ENCODE measurements around the gene SIL1.

SIL1 gene

GRCh38 chr5:138947780-138948179, 250.4 kb downstream of the SIL1 start:
- Histone ChIP-seq H3K4me1 (ENCODE audit: control extremely low read depth in 1 of 4, control insufficient read depth in 4 of 4, insufficient read depth in 4 of 4, low read length in 3 of 4) (peaks cover 0 to 38% (median 27%) of the 10 kb centered on the region in 4 experiments), H3K4me3 (ENCODE audit: control insufficient read depth in 1 of 7, extremely low read depth in 1 of 7, insufficient read depth in 4 of 7, low read depth in 2 of 7, low read length in 6 of 7) (no peak overlapping the region), H3K36me3 (ENCODE audit: control insufficient read depth in 4 of 4, insufficient read depth in 4 of 4, low read length in 3 of 4) (peaks cover 0 to 42% (median 28%) of the 10 kb centered on the region in 4 experiments), H3K27ac (ENCODE audit: insufficient read depth in 1 of 2, low read depth in 1 of 2, low read length in 2 of 2, poor library complexity in 1 of 2, severe bottlenecking in 2 of 2) (no peak overlapping the region), H3K9me3 (ENCODE audit: control extremely low read depth in 1 of 5, control insufficient read depth in 4 of 5, insufficient read depth in 2 of 5, low read depth in 1 of 5, low read length in 4 of 5) (no peaks in the 10 kb centered on the region), H3K27me3 (replicated peaks in 2 of 5; ENCODE audit: control insufficient read depth in 4 of 5, insufficient read depth in 5 of 5, low read length in 4 of 5) (no peaks in the 10 kb centered on the region)
- DNase-seq, result no peak
- ChIA-PET CTCF (interaction anchor here (1.0 to 1.1 kb wide), 3 partner anchors 8 to 191 kb away, joined by 3 read pairs; no protein-coding TSS in a partner anchor), POLR2A (no interaction called here)
- 100% methylated on average over 5 of the region's 5 CpGs for WGBS (ENCODE audit: insufficient coverage)

GRCh38 chr5:138946831-138947560, 251.2 kb downstream of the SIL1 start:
- CTCF ChIA-PET, result interaction anchor here (0.9 to 1.6 kb wide), 7 partner anchors 8 to 192 kb away, joined by 3 to 5 read pairs (median 3); no protein-coding TSS in a partner anchor
- Histone ChIP-seq H3K27ac (ENCODE audit: insufficient read depth in 1 of 2, low read depth in 1 of 2, low read length in 2 of 2, poor library complexity in 1 of 2, severe bottlenecking in 2 of 2) (no peak overlapping the region), H3K27me3 (replicated peaks in 2 of 5; ENCODE audit: control insufficient read depth in 4 of 5, insufficient read depth in 5 of 5, low read length in 4 of 5) (no peaks in the 10 kb centered on the region), H3K9me3 (ENCODE audit: control extremely low read depth in 1 of 5, control insufficient read depth in 4 of 5, insufficient read depth in 2 of 5, low read depth in 1 of 5, low read length in 4 of 5) (no peaks in the 10 kb centered on the region), H3K36me3 (ENCODE audit: control insufficient read depth in 4 of 4, insufficient read depth in 4 of 4, low read length in 3 of 4) (peaks cover 0 to 43% (median 29%) of the 10 kb centered on the region in 4 experiments), H3K4me3 (ENCODE audit: control insufficient read depth in 1 of 7, extremely low read depth in 1 of 7, insufficient read depth in 4 of 7, low read depth in 2 of 7, low read length in 6 of 7) (no peak overlapping the region), H3K4me1 (ENCODE audit: control extremely low read depth in 1 of 4, control insufficient read depth in 4 of 4, insufficient read depth in 4 of 4, low read length in 3 of 4) (peaks cover 0 to 31% (median 23%) of the 10 kb centered on the region in 4 experiments)
- POLR2A ChIA-PET, result no interaction called here
- no peak for DNase-seq
- whole genome bisulfite sequencing (ENCODE audit: insufficient coverage), result 98% methylated on average over 16 of the region's 20 CpGs

GRCh38 chr5:138946241-138946623, 251.9 kb downstream of the SIL1 start:
- CTCF ChIA-PET, result interaction anchor here (1.1 to 1.6 kb wide), 4 partner anchors 9 to 120 kb away, joined by 3 to 5 read pairs (median 3); no protein-coding TSS in a partner anchor
- Histone ChIP-seq H3K4me1 (ENCODE audit: control extremely low read depth in 1 of 4, control insufficient read depth in 4 of 4, insufficient read depth in 4 of 4, low read length in 3 of 4) (peaks cover 0 to 24% (median 19%) of the 10 kb centered on the region in 4 experiments), H3K27me3 (replicated peaks in 2 of 5; ENCODE audit: control insufficient read depth in 4 of 5, insufficient read depth in 5 of 5, low read length in 4 of 5) (no peaks in the 10 kb centered on the region), H3K9me3 (ENCODE audit: control extremely low read depth in 1 of 5, control insufficient read depth in 4 of 5, insufficient read depth in 2 of 5, low read depth in 1 of 5, low read length in 4 of 5) (peaks cover 0 to 4% (median 0%) of the 10 kb centered on the region in 5 experiments), H3K27ac (ENCODE audit: insufficient read depth in 1 of 2, low read depth in 1 of 2, low read length in 2 of 2, poor library complexity in 1 of 2, severe bottlenecking in 2 of 2) (no peak overlapping the region), H3K36me3 (ENCODE audit: control insufficient read depth in 4 of 4, insufficient read depth in 4 of 4, low read length in 3 of 4) (peaks cover 3 to 49% (median 31%) of the 10 kb centered on the region in 4 experiments), H3K4me3 (ENCODE audit: control insufficient read depth in 1 of 7, extremely low read depth in 1 of 7, insufficient read depth in 4 of 7, low read depth in 2 of 7, low read length in 6 of 7) (no peak overlapping the region)
- POLR2A ChIA-PET, result no interaction called here
- DNase-seq, result no peak
- WGBS (ENCODE audit: insufficient coverage), result 98% methylated on average over 8 of the region's 8 CpGs

- Histone ChIP-seq H3K4me3 (ENCODE audit: control insufficient read depth in 1 of 7, extremely low read depth in 1 of 7, insufficient read depth in 4 of 7, low read depth in 2 of 7, low read length in 6 of 7) (no peak overlapping the region), H3K4me1 (ENCODE audit: control extremely low read depth in 1 of 4, control insufficient read depth in 4 of 4, insufficient read depth in 4 of 4, low read length in 3 of 4) (peaks cover 0 to 22% (median 19%) of the 10 kb centered on the region in 4 experiments), H3K36me3 (ENCODE audit: control insufficient read depth in 4 of 4, insufficient read depth in 4 of 4, low read length in 3 of 4) (peaks cover 3 to 44% (median 28%) of the 10 kb centered on the region in 4 experiments), H3K27me3 (replicated peaks in 2 of 5; ENCODE audit: control insufficient read depth in 4 of 5, insufficient read depth in 5 of 5, low read length in 4 of 5) (no peaks in the 10 kb centered on the region), H3K27ac (ENCODE audit: insufficient read depth in 1 of 2, low read depth in 1 of 2, low read length in 2 of 2, poor library complexity in 1 of 2, severe bottlenecking in 2 of 2) (no peak overlapping the region), H3K9me3 (ENCODE audit: control extremely low read depth in 1 of 5, control insufficient read depth in 4 of 5, insufficient read depth in 2 of 5, low read depth in 1 of 5, low read length in 4 of 5) (peaks cover 0 to 4% (median 0%) of the 10 kb centered on the region in 5 experiments)
- DNase-seq, result no peak
- WGBS (ENCODE audit: insufficient coverage), result 96% methylated on average over 23 of the region's 23 CpGs
- ChIA-PET POLR2A (no interaction called here), CTCF (interaction anchor here (1.1 to 1.6 kb wide), 4 partner anchors 9 to 119 kb away, joined by 3 to 5 read pairs (median 3); no protein-coding TSS in a partner anchor)
Observed at GRCh38 chr5:138945421-138946240, 252.5 kb downstream of the SIL1 start.

- ChIA-PET CTCF (no interaction called here), POLR2A (no interaction called here)
- peaks cover 3 to 37% (median 24%) of the 10 kb centered on the region in 4 experiments for H3K36me3 ChIP-seq (ENCODE audit: control insufficient read depth in 4 of 4, insufficient read depth in 4 of 4, low read length in 3 of 4)
- no peak overlapping the region for H3K27ac ChIP-seq (ENCODE audit: insufficient read depth in 1 of 2, low read depth in 1 of 2, low read length in 2 of 2, poor library complexity in 1 of 2, severe bottlenecking in 2 of 2)
- DNase-seq, result peak in 1 of 3 donors; percentile 12
- peaks cover 0 to 22% (median 19%) of the 10 kb centered on the region in 4 experiments for H3K4me1 ChIP-seq (ENCODE audit: control extremely low read depth in 1 of 4, control insufficient read depth in 4 of 4, insufficient read depth in 4 of 4, low read length in 3 of 4)
- no peaks in the 10 kb centered on the region for H3K27me3 ChIP-seq (replicated peaks in 2 of 5; ENCODE audit: control insufficient read depth in 4 of 5, insufficient read depth in 5 of 5, low read length in 4 of 5)
- peaks cover 0 to 4% (median 0%) of the 10 kb centered on the region in 5 experiments for H3K9me3 ChIP-seq (ENCODE audit: control extremely low read depth in 1 of 5, control insufficient read depth in 4 of 5, insufficient read depth in 2 of 5, low read depth in 1 of 5, low read length in 4 of 5)
- 68% methylated on average over 20 of the region's 23 CpGs for WGBS (ENCODE audit: insufficient coverage)
- no peak overlapping the region for H3K4me3 ChIP-seq (ENCODE audit: control insufficient read depth in 1 of 7, extremely low read depth in 1 of 7, insufficient read depth in 4 of 7, low read depth in 2 of 7, low read length in 6 of 7)
Observed at GRCh38 chr5:138944527-138945322, 253.4 kb downstream of the SIL1 start.

- 90% methylated on average over 5 of the region's 6 CpGs for WGBS (ENCODE audit: insufficient coverage)
- H3K27me3 ChIP-seq (replicated peaks in 2 of 5; ENCODE audit: control insufficient read depth in 4 of 5, insufficient read depth in 5 of 5, low read length in 4 of 5), result no peaks in the 10 kb centered on the region
- peak overlapping the region in 1 of 7 experiments; percentile 3 for H3K4me3 ChIP-seq (ENCODE audit: control insufficient read depth in 1 of 7, extremely low read depth in 1 of 7, insufficient read depth in 4 of 7, low read depth in 2 of 7, low read length in 6 of 7)
- ChIA-PET CTCF (no interaction called here), POLR2A (no interaction called here)
- H3K27ac ChIP-seq (ENCODE audit: insufficient read depth in 1 of 2, low read depth in 1 of 2, low read length in 2 of 2, poor library complexity in 1 of 2, severe bottlenecking in 2 of 2), result no peak overlapping the region
- peaks cover 3 to 29% (median 21%) of the 10 kb centered on the region in 4 experiments for H3K36me3 ChIP-seq (ENCODE audit: control insufficient read depth in 4 of 4, insufficient read depth in 4 of 4, low read length in 3 of 4)
- peaks cover 0 to 4% (median 0%) of the 10 kb centered on the region in 5 experiments for H3K9me3 ChIP-seq (ENCODE audit: control extremely low read depth in 1 of 5, control insufficient read depth in 4 of 5, insufficient read depth in 2 of 5, low read depth in 1 of 5, low read length in 4 of 5)
- H3K4me1 ChIP-seq (ENCODE audit: control extremely low read depth in 1 of 4, control insufficient read depth in 4 of 4, insufficient read depth in 4 of 4, low read length in 3 of 4), result peaks cover 0 to 22% (median 19%) of the 10 kb centered on the region in 4 experiments
- peak in 1 of 3 donors; percentile 15 for DNase-seq
Observed at GRCh38 chr5:138943599-138944173, 254.5 kb downstream of the SIL1 start.
